GM19023 (cell line): ENCODE measurements around the gene FKBP7.
"Not testable (repeated sequence)": the region's sequence is repeated elsewhere in the genome, so short reads cannot be mapped to it uniquely, and the experiment has no call there.

ENCODE experiments used
- ATAC-seq: cut with Tn5 transposase; IDR thresholded peaks from one replicate; pipeline ENCODE4 v1.9.1; 2021; ENCODE audit warnings: mild to moderate bottlenecking, moderate library complexity; ENCODE audit not compliant: unreplicated experiment

Gene FKBP7

GRCh38 chr2:178478439-178479274 lies at the start of gene FKBP7:
TSS of gene FKBP7 (minus strand) at chr2:178478600. CDS start at chr2:178478499, 101 bp downstream.
- ATAC-seq: peak; percentile 48

- ATAC-seq: no peak
Measured at GRCh38 chr2:178527592-178527991, 49.2 kb upstream of the FKBP7 start.

GRCh38 chr2:178526256-178526655 lies 47.9 kb upstream of the FKBP7 start:
- no peak for ATAC-seq

GRCh38 chr2:178525460-178525859 lies 47.1 kb upstream of the FKBP7 start:
- not testable (repeated sequence) for ATAC-seq

GRCh38 chr2:178525010-178525409 lies 46.6 kb upstream of the FKBP7 start:
- not testable (repeated sequence) for ATAC-seq

GRCh38 chr2:178523596-178524134 lies 45.3 kb upstream of the FKBP7 start:
- ATAC-seq: peak; percentile 7

GRCh38 chr2:178522950-178523595 lies 44.7 kb upstream of the FKBP7 start:
- peak; percentile 97 for ATAC-seq

- ATAC-seq: no peak
Measured at GRCh38 chr2:178521304-178522150, 43.1 kb upstream of the FKBP7 start.

GRCh38 chr2:178517496-178517895 lies 39.1 kb upstream of the FKBP7 start:
- no peak for ATAC-seq

GRCh38 chr2:178514664-178515063 lies 36.3 kb upstream of the FKBP7 start:
- no peak for ATAC-seq

GRCh38 chr2:178513876-178514275 lies 35.5 kb upstream of the FKBP7 start:
- ATAC-seq: no peak

- ATAC-seq: no peak
Measured at GRCh38 chr2:178512484-178512883, 34.1 kb upstream of the FKBP7 start.

GRCh38 chr2:178510384-178510783 lies 32.0 kb upstream of the FKBP7 start:
- no peak for ATAC-seq

- ATAC-seq: no peak
Measured at GRCh38 chr2:178508646-178509045, 30.2 kb upstream of the FKBP7 start.

GRCh38 chr2:178506949-178507348 lies 28.5 kb upstream of the FKBP7 start:
- no peak for ATAC-seq

- ATAC-seq: no peak
Measured at GRCh38 chr2:178506524-178506923, 28.1 kb upstream of the FKBP7 start.

GRCh38 chr2:178506101-178506500 lies 27.7 kb upstream of the FKBP7 start:
- no peak for ATAC-seq

GRCh38 chr2:178502751-178503150 lies 24.4 kb upstream of the FKBP7 start:
- ATAC-seq: no peak

- ATAC-seq: no peak
Measured at GRCh38 chr2:178499640-178500039, 21.2 kb upstream of the FKBP7 start.

GRCh38 chr2:178498137-178498536 lies 19.7 kb upstream of the FKBP7 start:
- ATAC-seq: no peak

GRCh38 chr2:178496049-178496448 lies 17.6 kb upstream of the FKBP7 start:
- no peak for ATAC-seq
